Nephron progenitor cell (in vitro differentiated cells): ENCODE measurements around the gene GYPC.

ENCODE experiments used
- DNase-seq: peaks from one replicate; pipeline ENCODE4 v3.0.0; 2021
- H3K27ac Mint-ChIP-seq: 2 replicates; pipeline ENCODE4 v1.8.0; 2021; ENCODE audit warnings: mild to moderate bottlenecking, moderate library complexity, mixed read lengths
- H3K27me3 Mint-ChIP-seq: 2 replicates; pipeline ENCODE4 v1.8.0; 2021; ENCODE audit warnings: mild to moderate bottlenecking, low read depth, mixed read lengths; ENCODE audit not compliant: poor library complexity
- H3K36me3 Mint-ChIP-seq: 2 replicates; pipeline ENCODE4 v1.8.0; 2021; ENCODE audit warnings: low read depth, mixed read lengths
- H3K4me1 Mint-ChIP-seq: 2 replicates; pipeline ENCODE4 v1.8.0; 2021; ENCODE audit warnings: mixed read lengths
- H3K4me3 Mint-ChIP-seq: 2 replicates; pipeline ENCODE4 v1.8.0; 2021; ENCODE audit warnings: mild to moderate bottlenecking, moderate library complexity, mixed read lengths
- H3K9me3 Mint-ChIP-seq: 2 replicates; pipeline ENCODE4 v1.8.0; 2021; ENCODE audit warnings: mild to moderate bottlenecking, moderate library complexity, mixed read lengths
- TF ChIP-seq, protein P1 (sequence below): fragments of 200-600 bp; sonication (generic); IDR thresholded peaks from 2 replicates; pipeline ENCODE4 v1.5.0; 2021; ENCODE audit warnings: antibody characterized with exemption

The GYPC gene

DNA sequence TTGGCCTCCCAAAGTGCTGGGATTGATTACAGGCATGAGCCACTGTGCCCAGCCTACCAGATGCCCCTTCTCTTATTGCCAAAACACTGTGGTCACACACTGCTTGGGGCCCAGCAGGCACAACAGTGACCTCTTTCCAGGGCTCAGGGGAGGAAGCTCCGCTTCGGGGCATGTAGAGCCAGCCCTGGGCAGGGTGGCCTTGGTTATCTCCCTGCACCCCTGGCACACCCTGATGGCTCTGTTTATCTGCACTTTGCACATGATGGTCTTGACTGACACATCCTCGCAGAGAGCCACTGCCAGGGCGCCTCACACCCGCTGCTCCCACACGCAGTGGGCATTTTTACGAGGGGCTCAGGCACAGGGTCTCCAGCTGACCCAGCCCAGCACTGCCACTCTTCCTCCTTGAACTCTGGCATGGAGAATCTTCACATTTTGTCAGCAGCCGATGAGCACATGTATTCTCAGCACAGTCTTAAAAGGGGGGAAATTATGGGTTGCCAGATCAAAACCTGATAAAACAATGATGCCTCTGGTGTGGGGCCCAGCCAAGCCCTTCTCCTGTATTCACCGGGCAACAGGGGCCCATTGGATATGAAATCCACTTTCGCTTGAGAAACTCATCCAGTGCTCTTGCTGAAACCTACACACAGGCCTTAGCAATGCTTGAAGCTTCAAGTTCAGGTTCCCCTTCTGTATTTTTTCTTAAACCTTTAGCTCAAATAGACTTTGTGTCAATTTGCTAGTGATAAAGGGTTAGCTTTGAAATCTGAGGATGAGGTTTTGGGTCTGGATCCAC, 5.9 kb downstream of the GYPC start:
- H3K4me1 Mint-ChIP-seq, result peaks cover 98% of the 10 kb centered on the region
- no peak for DNase-seq

DNA sequence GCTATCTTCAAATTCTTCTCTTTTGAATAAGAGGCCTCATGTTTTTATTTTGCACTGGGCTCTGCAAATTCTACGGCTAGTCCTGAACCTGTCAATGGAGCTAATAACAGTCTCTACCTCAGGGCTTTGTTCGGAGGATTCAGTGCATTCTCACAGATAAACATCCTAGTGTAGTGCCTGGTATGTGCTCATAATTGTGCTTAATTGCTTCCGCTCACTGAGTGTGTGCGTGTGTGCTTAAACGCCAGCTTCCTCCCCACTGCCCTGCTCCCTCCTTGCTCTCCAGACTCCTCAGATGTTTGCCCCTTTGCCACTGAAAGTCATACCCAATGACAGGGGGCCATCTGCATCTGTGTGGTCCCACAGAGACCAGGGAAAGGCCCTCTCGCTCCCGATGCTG, 6.7 kb downstream of the GYPC start:
- peaks cover 99% of the 10 kb centered on the region for H3K4me1 Mint-ChIP-seq
- peak overlapping the region; percentile 69 for H3K27ac Mint-ChIP-seq

More for the DNA sequence above, 5.9 kb downstream of the GYPC start:
- no peaks in the 10 kb centered on the region for H3K27me3 Mint-ChIP-seq
- H3K27ac Mint-ChIP-seq, result no peak overlapping the region
- no peaks in the 10 kb centered on the region for H3K9me3 Mint-ChIP-seq
- peak overlapping the region; percentile 17 for H3K4me3 Mint-ChIP-seq
- TF ChIP-seq, protein P1, sequence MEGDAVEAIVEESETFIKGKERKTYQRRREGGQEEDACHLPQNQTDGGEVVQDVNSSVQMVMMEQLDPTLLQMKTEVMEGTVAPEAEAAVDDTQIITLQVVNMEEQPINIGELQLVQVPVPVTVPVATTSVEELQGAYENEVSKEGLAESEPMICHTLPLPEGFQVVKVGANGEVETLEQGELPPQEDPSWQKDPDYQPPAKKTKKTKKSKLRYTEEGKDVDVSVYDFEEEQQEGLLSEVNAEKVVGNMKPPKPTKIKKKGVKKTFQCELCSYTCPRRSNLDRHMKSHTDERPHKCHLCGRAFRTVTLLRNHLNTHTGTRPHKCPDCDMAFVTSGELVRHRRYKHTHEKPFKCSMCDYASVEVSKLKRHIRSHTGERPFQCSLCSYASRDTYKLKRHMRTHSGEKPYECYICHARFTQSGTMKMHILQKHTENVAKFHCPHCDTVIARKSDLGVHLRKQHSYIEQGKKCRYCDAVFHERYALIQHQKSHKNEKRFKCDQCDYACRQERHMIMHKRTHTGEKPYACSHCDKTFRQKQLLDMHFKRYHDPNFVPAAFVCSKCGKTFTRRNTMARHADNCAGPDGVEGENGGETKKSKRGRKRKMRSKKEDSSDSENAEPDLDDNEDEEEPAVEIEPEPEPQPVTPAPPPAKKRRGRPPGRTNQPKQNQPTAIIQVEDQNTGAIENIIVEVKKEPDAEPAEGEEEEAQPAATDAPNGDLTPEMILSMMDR, result no peak
- peaks cover 9% of the 10 kb centered on the region for H3K36me3 Mint-ChIP-seq

DNA sequence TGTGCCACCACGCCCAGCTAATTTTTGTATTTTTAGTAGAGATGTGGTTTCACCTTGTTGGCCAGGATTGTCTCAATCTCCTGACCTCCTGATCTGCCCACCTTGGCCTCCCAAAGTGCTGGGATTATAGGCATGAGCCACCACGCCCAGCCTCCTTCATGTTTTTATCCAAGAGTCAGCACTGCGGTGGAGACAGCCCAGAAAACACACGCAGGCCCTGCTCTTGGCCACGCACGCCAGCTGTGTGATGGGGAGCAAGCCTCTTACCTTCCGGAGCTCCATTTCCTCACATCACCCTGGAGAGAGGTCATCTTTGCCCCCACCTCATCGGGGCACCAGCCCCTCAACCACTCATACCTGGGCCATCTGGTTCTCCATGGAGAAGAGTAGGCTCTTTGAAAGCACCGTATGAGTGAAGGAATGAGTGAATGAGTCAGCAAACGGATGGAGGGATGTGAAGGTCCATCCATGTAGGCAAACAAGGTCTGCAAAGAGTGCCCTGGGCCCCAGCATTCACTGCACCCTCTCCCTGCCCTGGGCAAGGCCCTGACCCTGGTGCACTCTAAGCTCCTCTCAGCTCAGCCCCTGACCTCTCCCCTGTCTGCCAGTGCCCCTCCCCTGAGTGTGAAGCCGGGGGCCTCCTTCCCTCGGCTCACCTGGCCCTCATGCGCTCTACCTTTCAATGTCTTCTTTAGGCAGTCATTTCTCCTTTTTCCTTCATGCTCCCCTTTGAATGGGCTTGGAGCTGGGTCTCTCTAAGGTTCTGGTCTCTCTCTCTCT, 7.4 kb downstream of the GYPC start:
- Mint-ChIP-seq H3K4me3 (no peak overlapping the region), H3K4me1 (peaks cover 99% of the 10 kb centered on the region), H3K27ac (peak overlapping the region; percentile 69), H3K36me3 (peaks cover 20% of the 10 kb centered on the region), H3K9me3 (no peaks in the 10 kb centered on the region), H3K27me3 (peaks cover 4% of the 10 kb centered on the region)
- TF ChIP-seq, protein P1, result no peak
- no peak for DNase-seq

More for the DNA sequence above, 6.7 kb downstream of the GYPC start:
- peaks cover 14% of the 10 kb centered on the region for H3K36me3 Mint-ChIP-seq
- no peaks in the 10 kb centered on the region for H3K27me3 Mint-ChIP-seq
- TF ChIP-seq, protein P1, result no peak
- no peaks in the 10 kb centered on the region for H3K9me3 Mint-ChIP-seq
- H3K4me3 Mint-ChIP-seq, result no peak overlapping the region
- no peak for DNase-seq

DNA sequence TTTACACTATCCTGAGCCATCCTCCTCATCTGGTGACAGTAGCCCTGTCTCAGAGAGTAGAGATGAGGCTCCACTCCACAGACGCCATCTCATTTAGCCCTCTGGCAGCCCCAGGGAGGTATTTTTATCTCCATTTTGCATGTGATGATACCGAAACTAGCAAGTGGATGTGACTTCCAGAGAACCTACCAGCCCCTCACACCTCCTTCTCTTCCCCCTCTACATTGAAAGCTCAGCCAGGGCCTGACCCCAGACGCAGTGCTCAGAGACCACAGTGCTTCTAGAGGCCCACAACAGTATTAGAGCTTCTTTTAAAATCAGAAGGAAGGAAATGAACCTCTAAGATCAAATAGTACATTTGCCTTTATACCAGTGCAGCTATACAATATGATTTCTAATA, 8.3 kb downstream of the GYPC start:
- Mint-ChIP-seq H3K27ac (peak overlapping the region; percentile 85), H3K36me3 (peaks cover 28% of the 10 kb centered on the region), H3K4me1 (peaks cover 99% of the 10 kb centered on the region), H3K9me3 (no peaks in the 10 kb centered on the region), H3K27me3 (peaks cover 4% of the 10 kb centered on the region), H3K4me3 (peak overlapping the region; percentile 11)
- no peak for DNase-seq
- TF ChIP-seq, protein P1, result no peak

DNA sequence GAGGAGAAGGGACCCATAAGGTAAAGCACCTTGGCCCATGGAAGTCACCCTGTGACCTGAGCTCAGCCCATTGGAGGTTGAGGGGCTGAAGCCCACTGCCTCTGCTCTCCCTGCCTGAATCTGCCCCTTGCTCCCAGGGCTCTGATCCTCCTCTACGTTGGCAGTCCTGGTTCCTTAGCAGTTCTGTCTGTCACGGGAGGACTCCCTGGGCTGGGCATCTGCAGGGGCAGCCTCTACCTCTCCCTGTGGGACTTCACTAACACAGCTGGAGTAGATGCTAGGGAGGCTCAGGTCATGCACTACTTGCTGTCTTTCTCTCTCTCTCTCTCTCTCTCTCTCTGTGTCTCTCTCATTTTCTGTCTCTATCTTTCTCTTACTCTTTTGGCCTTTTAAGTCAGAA, 8.7 kb downstream of the GYPC start:
- peaks cover 4% of the 10 kb centered on the region for H3K27me3 Mint-ChIP-seq
- H3K36me3 Mint-ChIP-seq, result peaks cover 29% of the 10 kb centered on the region
- H3K4me3 Mint-ChIP-seq, result no peak overlapping the region
- no peak for DNase-seq
- H3K4me1 Mint-ChIP-seq, result peaks cover 99% of the 10 kb centered on the region
- TF ChIP-seq, protein P1, result no peak
- no peaks in the 10 kb centered on the region for H3K9me3 Mint-ChIP-seq
- H3K27ac Mint-ChIP-seq, result no peak overlapping the region
